HUES6 (cell line): Measurements from ENCODE around the gene SLC25A27.
"Not testable (repeated sequence)": the region's sequence is repeated elsewhere in the genome, so short reads cannot be mapped to it uniquely, and the experiment has no call there.

Experiments
- H3K27ac ChIP-seq: 2 replicates; pipeline ENCODE4 v1.7.0; 2013; ENCODE audit warnings: low read depth, mild to moderate bottlenecking, low read length, inconsistent platforms
- H3K27me3 ChIP-seq: 2 replicates; pipeline ENCODE4 v1.6.1; 2013; ENCODE audit warnings: low read length; ENCODE audit not compliant: control insufficient read depth, insufficient read depth
- H3K36me3 ChIP-seq: 2 replicates; pipeline ENCODE4 v1.6.1; 2013; ENCODE audit warnings: low read length; ENCODE audit not compliant: control insufficient read depth, insufficient read depth
- H3K4me1 ChIP-seq: 2 replicates; pipeline ENCODE4 v1.6.1; 2013; ENCODE audit warnings: low read length; ENCODE audit not compliant: control insufficient read depth, insufficient read depth
- H3K4me3 ChIP-seq: 2 replicates; pipeline ENCODE4 v1.5.1; 2013; ENCODE audit warnings: low read depth, low read length
- H3K9ac ChIP-seq: one replicate; pipeline ENCODE4 v1.6.1; 2013; ENCODE audit warnings: mild to moderate bottlenecking, low read length
- H3K9me3 ChIP-seq: 2 replicates; pipeline ENCODE4 v1.6.1; 2013; ENCODE audit warnings: low read depth, low read length; ENCODE audit not compliant: control insufficient read depth, insufficient read depth

SLC25A27 gene

DNA sequence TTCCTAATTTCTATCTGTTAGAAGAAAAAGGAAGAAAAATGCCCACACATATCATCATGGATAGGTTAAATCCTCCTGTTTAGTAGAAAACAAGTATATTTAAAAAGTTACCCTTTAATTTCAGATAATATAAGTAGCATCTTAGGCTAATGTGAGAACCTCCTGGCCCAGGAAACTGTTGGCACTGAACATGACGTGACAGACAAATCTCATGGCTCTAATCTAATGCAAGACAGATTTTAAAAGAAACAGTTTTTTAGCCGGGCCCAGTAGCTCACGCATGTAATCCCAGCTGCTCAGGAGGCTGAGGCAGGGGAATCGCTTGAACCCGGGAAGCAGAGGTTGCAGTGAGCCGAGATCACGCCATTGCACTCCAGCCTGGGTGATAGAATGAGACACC, 23.1 kb upstream of the SLC25A27 start:
- Histone ChIP-seq H3K4me1 (no peaks in the 10 kb centered on the region), H3K27ac (no peak overlapping the region), H3K27me3 (no peaks in the 10 kb centered on the region), H3K36me3 (no peaks in the 10 kb centered on the region), H3K9ac (no peak overlapping the region), H3K9me3 (no peaks in the 10 kb centered on the region), H3K4me3 (no peak overlapping the region)

- no peaks in the 10 kb centered on the region for H3K36me3 ChIP-seq
- H3K4me3 ChIP-seq, result no peak overlapping the region
- H3K4me1 ChIP-seq, result no peaks in the 10 kb centered on the region
- H3K27me3 ChIP-seq, result no peaks in the 10 kb centered on the region
- no peaks in the 10 kb centered on the region for H3K9me3 ChIP-seq
- H3K27ac ChIP-seq, result no peak overlapping the region
- no peak overlapping the region for H3K9ac ChIP-seq
These were observed 20.7 kb upstream of the SLC25A27 start for GRCh38 chr6:46632053-46632452.

GRCh38 chr6:46635462-46635861, 17.3 kb upstream of the SLC25A27 start:
- Histone ChIP-seq H3K4me1 (peaks cover 3% of the 10 kb centered on the region; the same call in 1 of the 2 replicates), H3K9ac (no peak overlapping the region), H3K27ac (no peak overlapping the region), H3K9me3 (no peaks in the 10 kb centered on the region), H3K36me3 (no peaks in the 10 kb centered on the region), H3K4me3 (no peak overlapping the region), H3K27me3 (no peaks in the 10 kb centered on the region)

- Histone ChIP-seq H3K4me3 (no peak overlapping the region), H3K9ac (no peak overlapping the region), H3K9me3 (no peaks in the 10 kb centered on the region)
These were observed 15.6 kb upstream of the SLC25A27 start for GRCh38 chr6:46637145-46637544.

DNA sequence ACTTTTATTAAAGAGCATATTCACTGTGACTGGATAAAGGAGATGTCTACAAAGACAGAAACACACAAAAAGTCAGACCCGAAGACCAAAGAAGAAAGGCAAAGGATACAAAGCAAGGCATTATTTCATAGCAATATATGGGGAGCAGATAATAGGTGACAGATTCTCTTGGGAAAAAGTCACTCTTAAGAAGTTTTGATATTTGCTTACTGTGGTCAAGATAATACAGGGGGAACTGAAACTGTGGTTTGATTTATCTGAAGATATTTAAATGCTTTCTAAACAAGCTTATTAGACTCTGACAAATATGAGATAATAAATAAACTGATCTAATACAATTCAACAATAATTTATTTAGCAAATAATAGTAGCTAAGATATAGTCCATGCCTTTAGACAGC, 14.8 kb upstream of the SLC25A27 start:
- Histone ChIP-seq H3K9me3 (no peaks in the 10 kb centered on the region), H3K4me1 (peaks cover 3% of the 10 kb centered on the region; the same call in 1 of the 2 replicates), H3K27me3 (no peaks in the 10 kb centered on the region), H3K27ac (no peak overlapping the region), H3K4me3 (no peak overlapping the region), H3K9ac (no peak overlapping the region), H3K36me3 (no peaks in the 10 kb centered on the region)

More at GRCh38 chr6:46637145-46637544, 15.6 kb upstream of the SLC25A27 start:
- Histone ChIP-seq H3K27me3 (no peaks in the 10 kb centered on the region), H3K4me1 (peaks cover 3% of the 10 kb centered on the region; the same call in 1 of the 2 replicates), H3K36me3 (no peaks in the 10 kb centered on the region), H3K27ac (no peak overlapping the region)

DNA sequence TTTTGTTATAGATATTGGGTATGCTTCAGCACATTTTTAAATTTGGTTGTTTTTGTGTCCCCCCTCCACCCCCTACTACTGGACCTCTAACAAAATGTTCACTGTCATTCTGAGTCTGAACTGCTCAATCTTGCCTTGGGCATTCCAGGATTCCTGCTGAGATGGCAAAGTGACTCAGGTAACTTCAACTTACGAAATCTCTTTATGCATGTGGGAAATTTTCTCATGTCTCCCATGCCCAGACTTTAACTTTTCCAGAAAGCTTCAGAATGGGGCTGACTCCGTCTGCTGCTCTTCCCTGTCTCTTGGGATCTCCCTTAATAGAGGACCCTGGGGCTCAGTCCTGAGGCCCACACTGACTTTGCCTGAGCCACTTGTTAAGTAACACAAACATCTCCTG, 14.1 kb upstream of the SLC25A27 start:
- no peaks in the 10 kb centered on the region for H3K27me3 ChIP-seq
- no peaks in the 10 kb centered on the region for H3K9me3 ChIP-seq
- H3K9ac ChIP-seq, result peak overlapping the region; percentile 46
- no peak overlapping the region for H3K27ac ChIP-seq
- H3K4me3 ChIP-seq, result no peak overlapping the region
- peaks cover 3% of the 10 kb centered on the region; the same call in 1 of the 2 replicates for H3K4me1 ChIP-seq
- H3K36me3 ChIP-seq, result no peaks in the 10 kb centered on the region

- Histone ChIP-seq H3K9me3 (no peaks in the 10 kb centered on the region), H3K4me1 (peaks cover 3% of the 10 kb centered on the region; the same call in 1 of the 2 replicates), H3K36me3 (no peaks in the 10 kb centered on the region), H3K27ac (no peak overlapping the region), H3K9ac (no peak overlapping the region), H3K4me3 (no peak overlapping the region), H3K27me3 (no peaks in the 10 kb centered on the region)
These were observed 9.6 kb upstream of the SLC25A27 start for GRCh38 chr6:46642928-46643751.

DNA sequence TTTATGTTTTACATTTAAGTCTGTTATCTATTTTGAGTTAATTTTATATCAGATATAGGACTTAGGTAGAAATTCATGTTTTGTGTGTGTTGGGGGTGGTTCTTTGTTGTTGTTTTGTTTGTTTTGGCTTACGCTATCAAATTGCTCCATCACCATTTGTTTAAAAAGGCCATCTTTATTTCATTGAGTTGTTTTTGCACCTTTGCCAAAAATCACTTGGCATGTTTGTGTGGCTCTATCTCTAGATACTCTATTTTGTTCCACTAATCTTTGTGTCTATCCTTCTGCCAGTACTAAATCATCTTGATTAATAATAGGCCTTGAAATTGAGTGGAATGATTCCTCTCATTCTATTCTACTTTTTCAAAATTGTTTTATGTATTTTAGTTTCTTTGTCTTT, 7.5 kb upstream of the SLC25A27 start:
- no peaks in the 10 kb centered on the region for H3K9me3 ChIP-seq
- no peaks in the 10 kb centered on the region for H3K4me1 ChIP-seq
- no peak overlapping the region for H3K4me3 ChIP-seq
- no peak overlapping the region for H3K9ac ChIP-seq
- H3K27me3 ChIP-seq, result no peaks in the 10 kb centered on the region
- H3K36me3 ChIP-seq, result no peaks in the 10 kb centered on the region
- no peak overlapping the region for H3K27ac ChIP-seq

DNA sequence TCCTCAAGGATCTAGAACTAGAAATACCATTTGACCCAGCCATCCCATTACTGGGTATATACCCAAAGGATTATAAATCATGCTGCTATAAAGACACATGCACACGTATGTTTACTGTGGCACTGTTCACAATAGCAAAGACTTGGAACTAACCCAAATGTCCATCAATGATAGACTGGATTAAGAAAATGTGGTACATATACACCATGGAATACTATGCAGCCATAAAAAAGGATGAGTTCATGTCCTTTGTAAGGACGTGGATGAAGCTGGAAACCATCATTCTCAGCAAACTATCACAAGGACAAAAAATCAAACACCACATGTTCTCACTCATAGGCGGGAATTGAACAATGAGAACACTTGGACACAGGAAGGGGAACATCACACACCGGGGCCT, 4.7 kb upstream of the SLC25A27 start:
- not testable (repeated sequence) for H3K4me1 ChIP-seq, H3K9ac ChIP-seq, H3K9me3 ChIP-seq, H3K27me3 ChIP-seq, H3K27ac ChIP-seq, H3K36me3 ChIP-seq, H3K4me3 ChIP-seq

DNA sequence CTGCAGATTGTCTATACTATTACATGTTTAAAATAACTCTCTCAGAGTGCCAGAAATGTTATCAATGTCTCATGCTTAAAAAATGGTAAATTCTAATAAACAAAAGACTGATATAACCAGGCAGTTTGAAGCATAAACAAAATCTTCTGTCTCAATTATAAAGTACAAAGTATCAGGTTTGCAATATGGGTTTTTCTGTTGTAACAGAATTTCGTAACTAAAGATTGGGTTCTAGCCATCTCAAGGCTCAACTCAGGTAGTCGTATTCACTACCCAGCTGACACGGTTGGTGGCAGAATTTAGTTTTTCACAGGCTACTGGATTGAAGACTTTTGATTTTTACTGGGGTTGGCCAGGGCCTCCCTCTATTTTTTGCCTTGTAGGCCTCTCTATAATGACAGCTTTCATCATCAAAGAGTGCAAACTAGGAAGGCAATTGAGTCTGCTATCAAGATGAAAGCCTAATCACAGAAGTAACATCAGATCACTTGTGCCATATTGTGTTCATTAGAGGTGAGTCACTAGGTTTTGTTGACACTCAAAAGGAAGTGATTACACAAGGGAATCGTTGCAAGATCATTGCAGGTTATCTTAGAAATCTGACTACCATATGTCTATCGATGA, 3.8 kb upstream of the SLC25A27 start:
- Histone ChIP-seq H3K9ac (no peak overlapping the region), H3K9me3 (no peaks in the 10 kb centered on the region), H3K36me3 (no peaks in the 10 kb centered on the region), H3K4me3 (no peak overlapping the region), H3K4me1 (peaks cover 8% of the 10 kb centered on the region; the same call in 1 of the 2 replicates), H3K27ac (no peak overlapping the region), H3K27me3 (peaks cover 11% of the 10 kb centered on the region)

- Histone ChIP-seq H3K4me3 (0 out of 2 replicates have a peak overlapping the region, but pooled peaks have one; percentile 92), H3K36me3 (no peaks in the 10 kb centered on the region), H3K9ac (no peak overlapping the region), H3K4me1 (peaks cover 8% of the 10 kb centered on the region; the same call in 1 of the 2 replicates), H3K27me3 (peaks cover 23% of the 10 kb centered on the region), H3K9me3 (no peaks in the 10 kb centered on the region), H3K27ac (no peak overlapping the region)
These were observed 1.8 kb upstream of the SLC25A27 start for GRCh38 chr6:46651006-46651405.
